H1 (cell line): ENCODE results near the gene SCG2. TPM values are rescaled to one million over a fixed set of nuclear protein-coding genes. Genes with fewer than 3 reads are reported as not detected.

Source experiments
- BCL11A ChIP-seq, 2 experiments: IDR thresholded peaks; one replicate each; pipeline ENCODE4 v1.6.1; 2011; ENCODE audit warnings: low read depth in 2 of 2, low read length in 2 of 2, mild to moderate bottlenecking in 2 of 2
- BRCA1 ChIP-seq: IDR thresholded peaks from 2 replicates; pipeline ENCODE4 v1.6.1; 2012; ENCODE audit warnings: low read depth, low read length, improper control_type of control experiment
- CHD1 ChIP-seq: IDR thresholded peaks from 2 replicates; pipeline ENCODE4 v1.6.1; 2012; ENCODE audit warnings: low read depth, low read length, improper control_type of control experiment
- GABPA ChIP-seq: IDR thresholded peaks from 2 replicates; pipeline ENCODE4 v1.6.1; 2011; ENCODE audit warnings: mild to moderate bottlenecking, low read length, moderate library complexity, borderline replicate concordance; ENCODE audit not compliant: insufficient read depth
- HDAC2 ChIP-seq, 2 experiments: fragments of 300-600 bp in 1 of 2; sonication (generic) in 1 of 2; IDR thresholded peaks; 2 replicates each; pipeline ENCODE4 v1.6.1; 2011 to 2012; ENCODE audit warnings: low read depth in 2 of 2, low read length in 2 of 2, mild to moderate bottlenecking in 2 of 2, moderate library complexity in 2 of 2, borderline replicate concordance in 1 of 2, inconsistent platforms in 1 of 2
- JUN ChIP-seq: IDR thresholded peaks from 2 replicates; pipeline ENCODE4 v1.6.1; 2011; ENCODE audit warnings: low read depth, mild to moderate bottlenecking, improper control_type of control experiment, low read length
- MAX ChIP-seq: IDR thresholded peaks from 2 replicates; pipeline ENCODE4 v1.6.1; 2012; ENCODE audit warnings: inconsistent platforms
- NRF1 ChIP-seq: IDR thresholded peaks from 2 replicates; pipeline ENCODE4 v1.6.1; 2011; ENCODE audit warnings: mild to moderate bottlenecking, low read depth, low read length, improper control_type of control experiment
- RFX5 ChIP-seq: IDR thresholded peaks from 2 replicates; pipeline ENCODE4 v1.6.1; 2011; ENCODE audit warnings: low read depth, low read length, improper control_type of control experiment, borderline replicate concordance
- SAP30 ChIP-seq: fragments of 300-600 bp; sonication (generic); IDR thresholded peaks from 2 replicates; pipeline ENCODE4 v1.7.1; 2012; ENCODE audit warnings: low read length, moderate library complexity, mild to moderate bottlenecking, inconsistent platforms; ENCODE audit not compliant: insufficient read depth, insufficient replicate concordance
- SIN3A ChIP-seq, 2 experiments: IDR thresholded peaks in 1 of 2; conservative IDR thresholded peaks in 1 of 2; 2 replicates each; pipeline ENCODE4 v1.6.1; 2011 to 2012; ENCODE audit warnings: low read length in 2 of 2, improper control_type of control experiment in 1 of 2, low read depth in 1 of 2, mild to moderate bottlenecking in 1 of 2
- SIX5 ChIP-seq: IDR thresholded peaks from 2 replicates; pipeline ENCODE4 v1.6.1; 2011; ENCODE audit warnings: mild to moderate bottlenecking, low read depth, low read length
- TCF12 ChIP-seq: IDR thresholded peaks from 2 replicates; pipeline ENCODE4 v1.6.1; 2011; ENCODE audit warnings: low read depth, mild to moderate bottlenecking, low read length
- ZNF274 ChIP-seq: IDR thresholded peaks from 2 replicates; pipeline ENCODE4 v1.7.0; 2012; ENCODE audit warnings: low read length, borderline replicate concordance; ENCODE audit errors: extremely low read depth
- polyA plus RNA-seq, 7 experiments: library from polyadenylated mRNA; depleted of rRNA in 3 of 7; stranded (reverse) in 5 of 7; unstranded in 2 of 7; fragments of >200 nt in 5 of 7; fragments of 200-250 nt in 2 of 7; gene quantifications; 1 replicate in 5 of 7; 2 replicates in 1 of 7; 4 replicates in 1 of 7; pipeline versions ENCODE4 v1.2.1 to v1.2.3, GENCODE V29; 2011 to 2013; ENCODE audit warnings: missing spikeins in 2 of 7, mixed read lengths in 2 of 7
- total RNA-seq: library from RNA; stranded (reverse); fragmentation: NEBNext Ultra II Directional; extraction: Animal tissue kit (Norgen Biotek cat#: 25700); gene quantifications from 2 replicates; pipeline ENCODE4 v1.2.1, GENCODE V29; 2021

SCG2 gene
- total and polyA plus RNA-seq, 2 of the 8 experiments (the other 6 are each of a cell fraction or from before 2014, with no cell fraction given): 0.54 to 1.0 TPM

GRCh38 chr2:223618172-223619035 lies 16.2 kb upstream of the SCG2 start (continued):
- peak; percentile 100 for TF ChIP-seq TCF12
- TF ChIP-seq GABPA: no peak
- TF ChIP-seq CHD1: no peak
- TF ChIP-seq NRF1: no peak
- TF ChIP-seq BCL11A (IDR thresholded peaks at IDR 0.05; ENCODE audit: low read depth in 2 of 2, low read length in 2 of 2): peak in 1 of 2 experiments; percentile 53
- no peak for TF ChIP-seq RFX5
- TF ChIP-seq SIN3A (conservative IDR thresholded peaks at IDR 0.05 in 1 of 2, IDR thresholded peaks at IDR 0.05 in 1 of 2; ENCODE audit: low read depth in 1 of 2, low read length in 2 of 2): peak; percentile 98 to 99
- peak; percentile 24; the same call in 1 of the 2 replicates for TF ChIP-seq SIX5
- TF ChIP-seq ZNF274: peak; percentile 53; the same call in 1 of the 2 replicates
- TF ChIP-seq HDAC2 (IDR thresholded peaks at IDR 0.05; ENCODE audit: borderline replicate concordance in 1 of 2, low read depth in 2 of 2, low read length in 2 of 2): peak; percentile 60 to 64; a peak in 3 of 4 replicates
- TF ChIP-seq SAP30: peak; percentile 82
- peak; percentile 79 for TF ChIP-seq MAX
- TF ChIP-seq BRCA1: no peak
- no peak for TF ChIP-seq JUN
